ENCODE results near the gene HRK.

HRK gene

GRCh38 chr12:116864371-116865160, 16.7 kb downstream of the HRK start:
- no peak for DNase-seq (ENCODE audit: low spot score)

DNA sequence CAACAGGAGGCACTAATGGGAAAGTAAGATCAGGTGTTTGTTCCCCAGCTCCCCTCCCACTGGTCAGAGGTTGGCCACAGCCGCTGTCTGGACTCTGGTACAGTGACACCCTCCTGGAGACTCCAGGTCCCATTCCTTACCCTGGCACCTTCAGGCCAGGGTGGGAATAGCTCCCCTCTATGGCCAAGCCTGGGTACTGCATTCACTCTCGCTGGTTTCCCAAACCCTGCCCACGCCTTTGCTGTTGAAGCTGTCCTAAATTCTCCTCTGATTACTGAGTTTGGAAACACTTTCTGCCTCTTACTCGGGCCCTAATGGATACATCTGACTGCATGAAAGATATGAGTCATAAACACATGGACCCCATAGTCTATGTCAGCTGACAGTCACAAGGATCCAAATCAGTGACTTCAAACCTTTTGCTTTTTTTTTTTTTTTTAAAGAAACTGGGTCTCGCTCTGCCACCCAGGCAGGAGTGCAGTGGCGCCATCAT, 17.9 kb downstream of the HRK start:
- DNase-seq (ENCODE audit: low spot score): peak; percentile 80

- DNase-seq (ENCODE audit: low spot score): no peak
These were observed 19.1 kb downstream of the HRK start for GRCh38 chr12:116862167-116862566.

- peak; percentile 40 for DNase-seq (ENCODE audit: low spot score)
These were observed 19.9 kb downstream of the HRK start for GRCh38 chr12:116861320-116861719.

DNA sequence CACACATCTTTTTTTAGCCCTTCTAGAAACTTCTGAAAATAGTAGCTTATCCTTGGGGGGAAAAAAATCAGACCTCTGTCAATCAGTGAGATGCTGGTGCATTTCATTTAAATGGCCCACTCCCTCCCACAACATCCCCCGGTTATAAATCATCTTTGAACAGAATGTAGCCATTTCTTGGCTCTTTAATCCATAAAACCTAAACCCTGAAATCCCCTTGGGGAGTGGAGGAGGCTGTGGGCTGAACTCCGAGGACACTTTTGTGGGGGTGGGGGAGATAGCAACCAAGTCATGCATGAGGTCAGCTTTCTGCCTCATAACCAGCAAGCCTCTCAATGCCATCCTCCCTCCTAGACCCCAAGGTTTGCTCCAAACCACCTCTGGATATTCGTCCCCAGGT, 21.0 kb downstream of the HRK start:
- no peak for DNase-seq (ENCODE audit: low spot score)

- DNase-seq (ENCODE audit: low spot score): no peak
These were observed 22.2 kb downstream of the HRK start for GRCh38 chr12:116859079-116859478.

GRCh38 chr12:116856729-116857128, 24.5 kb downstream of the HRK start:
- DNase-seq (ENCODE audit: low spot score): no peak

GRCh38 chr12:116855744-116856470, 25.3 kb downstream of the HRK start:
- no peak for DNase-seq (ENCODE audit: low spot score)

- DNase-seq (ENCODE audit: low spot score): no peak
These were observed 27.7 kb downstream of the HRK start for GRCh38 chr12:116853507-116853906.

GRCh38 chr12:116852303-116852702, 28.9 kb downstream of the HRK start:
- DNase-seq (ENCODE audit: low spot score): no peak

DNA sequence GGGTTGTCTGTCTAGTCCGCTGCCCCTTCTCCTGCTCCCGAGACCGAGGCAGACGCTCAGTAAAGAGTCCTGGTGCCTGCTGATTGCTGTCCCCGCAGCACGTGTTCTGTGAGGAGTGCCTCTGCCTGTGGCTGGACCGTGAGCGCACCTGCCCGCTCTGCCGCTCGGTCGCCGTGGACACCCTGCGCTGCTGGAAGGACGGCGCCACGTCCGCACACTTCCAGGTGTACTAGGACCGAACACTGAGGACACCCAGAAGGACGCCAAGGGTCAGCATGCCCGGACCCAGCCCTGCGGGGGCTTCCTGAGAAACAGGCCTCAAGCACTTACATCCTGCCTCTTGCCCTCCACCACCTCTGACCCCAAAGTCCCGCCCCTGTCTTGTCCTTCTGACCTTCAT, 32.0 kb downstream of the HRK start:
- DNase-seq (ENCODE audit: low spot score): no peak

GRCh38 chr12:116843085-116843484, 38.2 kb downstream of the HRK start:
- DNase-seq (ENCODE audit: low spot score): no peak

DNA sequence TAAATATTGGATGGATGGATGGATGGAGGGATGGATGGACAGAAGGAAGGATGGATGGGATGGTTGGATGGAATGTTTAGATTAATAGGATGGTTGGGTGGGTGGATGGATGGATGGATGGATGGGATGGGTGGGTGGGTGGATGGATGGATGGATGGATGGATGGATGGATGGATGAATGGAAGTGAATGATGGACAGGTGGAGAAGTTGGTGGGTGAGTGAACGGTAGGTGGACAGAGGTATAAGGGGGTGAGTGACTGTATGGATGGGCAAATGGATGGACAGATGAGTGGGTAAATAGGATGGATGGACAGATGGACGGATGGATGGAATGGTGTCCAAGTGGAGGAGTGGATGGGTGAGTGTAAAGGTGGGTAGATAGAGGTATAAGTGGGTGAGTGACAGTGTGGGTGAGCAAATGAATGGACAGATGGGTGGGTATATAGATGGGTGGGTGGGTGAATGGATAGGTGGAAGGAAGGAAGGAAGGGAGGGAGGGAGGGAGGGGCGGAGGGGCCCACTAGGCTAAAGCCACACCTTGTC, 41.9 kb downstream of the HRK start:
- no peak for DNase-seq (ENCODE audit: low spot score)

DNA sequence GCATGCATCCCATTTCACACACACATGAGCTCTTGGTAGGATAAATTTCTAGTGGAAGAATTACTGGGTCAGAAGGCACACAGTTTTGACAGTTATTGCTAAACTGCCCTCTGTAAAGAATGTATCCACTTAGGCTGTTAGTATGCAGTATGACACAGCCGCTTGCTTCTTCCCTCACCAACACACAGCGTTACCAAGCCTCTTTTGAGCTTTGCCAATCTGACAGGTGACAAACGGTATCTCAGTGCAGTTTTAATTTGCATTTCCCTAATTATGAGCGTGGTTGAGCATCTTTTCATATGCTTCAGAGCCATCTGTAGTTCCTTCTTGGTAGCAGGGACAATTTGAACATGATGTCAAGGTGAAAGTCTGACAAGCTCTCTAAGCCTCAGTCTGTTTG, 42.9 kb downstream of the HRK start:
- DNase-seq (ENCODE audit: low spot score): no peak

GRCh38 chr12:116837097-116837496, 44.1 kb downstream of the HRK start:
- no peak for DNase-seq (ENCODE audit: low spot score)

DNA sequence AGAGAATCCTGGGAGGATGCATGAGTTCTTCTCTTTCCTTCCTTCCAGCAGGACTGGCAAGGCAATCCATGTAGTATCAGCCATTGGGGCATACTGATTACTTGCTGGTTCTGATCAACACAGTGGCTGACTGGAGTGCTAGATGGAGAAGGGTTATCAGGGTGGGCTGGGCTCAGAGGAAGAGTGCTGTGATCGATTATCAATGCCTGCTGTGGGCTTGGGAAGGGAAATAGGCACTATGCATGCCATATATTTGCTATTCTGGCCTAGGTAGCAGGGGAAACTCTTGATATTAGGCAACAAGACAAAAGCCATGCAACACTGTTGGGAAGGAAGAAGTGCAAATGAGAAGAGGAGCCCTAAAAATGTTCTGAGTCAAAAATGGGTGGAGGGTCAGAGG, 45.8 kb downstream of the HRK start:
- DNase-seq (ENCODE audit: low spot score): no peak

DNA sequence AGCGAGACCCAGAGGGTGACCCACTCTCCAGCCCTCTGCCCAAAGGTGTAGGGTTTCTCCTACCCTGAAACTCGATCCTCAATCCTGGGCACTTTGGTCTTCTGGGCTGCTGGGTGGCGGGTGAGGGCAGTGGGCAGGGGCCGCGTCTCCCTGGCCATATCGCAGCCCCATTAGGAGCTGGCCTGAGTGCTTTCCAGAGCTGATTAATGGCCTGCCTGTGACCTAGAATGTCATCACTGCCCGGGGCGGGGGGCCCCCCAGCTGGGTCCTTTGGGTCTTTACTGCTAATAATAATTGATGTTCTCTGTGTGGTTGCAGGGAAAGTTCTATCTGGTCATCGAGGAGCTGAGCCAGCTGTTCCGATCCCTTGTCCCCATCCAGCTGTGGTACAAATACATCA, 47.8 kb downstream of the HRK start:
- DNase-seq (ENCODE audit: low spot score): no peak

DNA sequence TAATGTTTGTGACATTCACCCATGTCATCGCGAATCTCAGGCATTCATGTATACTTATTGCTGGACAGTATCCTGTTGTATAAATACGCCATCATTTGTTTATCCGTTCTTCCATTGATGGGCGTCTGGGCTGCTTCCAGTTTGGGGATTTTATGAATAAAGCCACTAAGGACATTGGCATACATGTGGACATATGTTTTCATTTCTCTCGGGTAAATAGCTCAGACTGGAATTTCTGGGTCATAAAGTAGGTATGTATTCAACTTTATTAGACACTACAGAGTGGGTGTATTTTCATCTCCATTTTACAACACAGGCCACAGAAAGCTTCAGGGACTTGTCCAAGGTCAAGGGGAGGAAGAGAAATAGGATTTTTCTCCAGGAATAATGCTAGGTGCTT, 48.9 kb downstream of the HRK start:
- no peak for DNase-seq (ENCODE audit: low spot score)

GRCh38 chr12:116827432-116827831, 53.8 kb downstream of the HRK start:
- DNase-seq (ENCODE audit: low spot score): no peak

GRCh38 chr12:116821291-116821690, 60.0 kb downstream of the HRK start:
- DNase-seq (ENCODE audit: low spot score): no peak

GRCh38 chr12:116820064-116820656, 61.1 kb downstream of the HRK start:
- no peak for DNase-seq (ENCODE audit: low spot score)

DNA sequence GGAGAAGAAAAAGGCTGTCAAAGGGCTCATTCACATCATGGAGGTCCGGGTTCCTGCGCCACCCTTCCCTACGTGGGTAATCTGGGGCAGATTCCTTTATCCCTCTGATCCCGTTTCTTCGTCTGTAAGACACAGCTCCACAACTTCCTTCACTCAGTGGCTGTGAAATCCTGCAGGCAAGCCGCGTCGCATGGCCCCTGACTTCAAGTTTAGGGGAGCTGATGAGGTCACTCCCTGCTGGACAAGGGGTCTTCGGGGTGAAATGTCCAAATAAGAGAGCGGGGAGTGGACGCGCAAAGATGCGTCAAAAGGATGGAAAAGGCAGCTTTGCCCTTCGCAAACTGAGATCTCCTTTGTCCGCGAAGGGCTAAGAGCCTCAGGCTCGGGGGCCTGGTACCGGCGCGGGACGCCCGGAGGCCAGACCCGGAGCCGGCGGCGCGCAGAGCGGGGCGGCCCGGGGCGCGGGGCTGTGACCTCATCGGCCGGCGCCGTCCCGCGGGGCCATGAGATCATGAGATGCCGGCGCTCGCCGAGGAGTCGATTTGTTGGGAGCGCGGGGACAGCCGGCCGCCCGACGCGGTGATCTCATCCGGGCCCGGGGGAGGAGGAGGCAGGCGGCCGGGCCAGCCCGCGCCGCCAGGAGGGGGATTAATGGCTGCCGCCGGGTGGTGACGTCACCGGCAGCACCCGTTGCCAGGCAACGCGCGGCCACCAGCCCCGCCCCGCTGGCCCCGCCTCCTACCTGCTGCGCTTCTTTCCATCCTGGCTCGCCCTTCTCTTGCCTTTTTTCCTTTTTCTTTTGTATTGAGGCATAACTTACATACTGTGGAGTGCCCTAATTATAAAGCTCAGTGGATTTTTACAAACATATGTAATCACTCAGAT, 62.1 kb downstream of the HRK start:
- peak; percentile 85 for DNase-seq (ENCODE audit: low spot score)

Data from COLO829 (cell line).